ENCODE data around the gene PLEKHG5.
A peak's percentile ranks its signal among the peaks of the same experiment; 100 is the strongest.
"Not testable (repeated sequence)": the region's sequence is repeated elsewhere in the genome, so short reads cannot be mapped to it uniquely, and the experiment has no call there.

The PLEKHG5 gene

GRCh38 chr1:6461538-6462411, 29.7 kb downstream of the PLEKHG5 start:
- no peak for DNase-seq

- DNase-seq = no peak
Observed at GRCh38 chr1:6461051-6461530, 30.4 kb downstream of the PLEKHG5 start.

- DNase-seq = no peak
Observed at GRCh38 chr1:6460301-6461050, 31.0 kb downstream of the PLEKHG5 start.

- no peak for DNase-seq
Observed at GRCh38 chr1:6459850-6460265, 31.6 kb downstream of the PLEKHG5 start.

GRCh38 chr1:6456800-6457466, 34.5 kb downstream of the PLEKHG5 start:
- DNase-seq = no peak

- not testable (repeated sequence) for DNase-seq
Observed at GRCh38 chr1:6455752-6456520, 35.5 kb downstream of the PLEKHG5 start.

GRCh38 chr1:6454856-6455751, 36.4 kb downstream of the PLEKHG5 start:
- DNase-seq = no peak

GRCh38 chr1:6453895-6454855, 37.3 kb downstream of the PLEKHG5 start:
- DNase-seq = not testable (repeated sequence)

GRCh38 chr1:6450943-6451373, 40.5 kb downstream of the PLEKHG5 start:
- no peak for DNase-seq

- DNase-seq = not testable (repeated sequence)
Observed at GRCh38 chr1:6450486-6450885, 41.0 kb downstream of the PLEKHG5 start.

- no peak for DNase-seq
Observed at GRCh38 chr1:6450005-6450450, 41.4 kb downstream of the PLEKHG5 start.

- peak; percentile 80 for DNase-seq
Observed at GRCh38 chr1:6448749-6449631, 42.5 kb downstream of the PLEKHG5 start.

GRCh38 chr1:6447818-6448748, 43.4 kb downstream of the PLEKHG5 start:
- peak; percentile 93 for DNase-seq

GRCh38 chr1:6447016-6447817, 44.2 kb downstream of the PLEKHG5 start:
- no peak for DNase-seq

GRCh38 chr1:6446665-6447015, 44.8 kb downstream of the PLEKHG5 start:
- no peak for DNase-seq

GRCh38 chr1:6445929-6446328, 45.5 kb downstream of the PLEKHG5 start:
- not testable (repeated sequence) for DNase-seq
